HG02981 (cell line): ENCODE measurements around the gene PRAMEF2.
"Not testable (repeated sequence)": the region's sequence is repeated elsewhere in the genome, so short reads cannot be mapped to it uniquely, and the experiment has no call there.

Experiments
- ATAC-seq: cut with Tn5 transposase; IDR thresholded peaks from one replicate; pipeline ENCODE4 v1.9.1; 2021; ENCODE audit warnings: mild to moderate bottlenecking, moderate library complexity; ENCODE audit not compliant: unreplicated experiment

The PRAMEF2 gene

GRCh38 chr1:12856786-12857185 is at the start of gene PRAMEF2:
PRAMEF2 (plus strand) TSS chr1:12857086; CDS start chr1:12859010, 1,924 bp downstream.
- ATAC-seq, result not testable (repeated sequence)

- no peak for ATAC-seq
Measured at GRCh38 chr1:12809933-12810332, 47.0 kb upstream of the PRAMEF2 start.

DNA sequence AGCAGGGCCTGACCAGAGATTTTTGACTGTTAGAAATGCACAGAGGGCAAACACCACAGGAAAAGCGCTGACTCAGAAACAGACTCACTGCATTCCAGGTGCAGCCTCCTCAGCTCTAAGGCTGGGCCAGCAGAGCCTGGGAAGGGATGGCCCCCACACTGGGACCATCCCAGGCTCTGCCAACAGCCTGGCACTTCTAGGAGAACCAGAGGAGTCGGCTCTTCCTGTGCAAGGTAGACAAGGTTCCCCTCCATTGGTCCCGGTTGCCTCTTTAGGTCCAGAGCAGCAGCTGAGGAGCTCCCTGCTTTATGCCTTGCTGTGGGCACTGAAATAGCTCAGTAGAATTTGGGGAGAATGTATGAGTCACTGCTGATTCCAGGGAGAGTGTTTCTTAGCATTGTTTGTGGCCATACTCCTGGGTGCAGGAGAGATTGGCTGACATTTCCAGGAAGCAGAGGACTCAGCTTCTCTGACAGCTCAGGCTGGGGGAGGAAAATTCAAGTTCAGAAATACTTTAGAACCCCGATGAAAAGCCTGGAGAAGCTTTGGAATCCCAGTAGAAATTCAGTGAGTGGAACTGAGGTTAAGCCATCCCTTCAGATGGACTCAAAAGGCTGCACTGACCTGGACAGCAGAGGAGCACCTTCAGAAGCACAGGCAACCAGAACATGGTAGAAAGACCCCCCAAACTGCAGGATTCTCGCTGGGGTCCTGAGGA is 46.0 kb upstream of the PRAMEF2 start:
- no peak for ATAC-seq

- no peak for ATAC-seq
Measured at GRCh38 chr1:12811409-12811784, 45.5 kb upstream of the PRAMEF2 start.

GRCh38 chr1:12819061-12819460 is 37.8 kb upstream of the PRAMEF2 start:
- not testable (repeated sequence) for ATAC-seq

DNA sequence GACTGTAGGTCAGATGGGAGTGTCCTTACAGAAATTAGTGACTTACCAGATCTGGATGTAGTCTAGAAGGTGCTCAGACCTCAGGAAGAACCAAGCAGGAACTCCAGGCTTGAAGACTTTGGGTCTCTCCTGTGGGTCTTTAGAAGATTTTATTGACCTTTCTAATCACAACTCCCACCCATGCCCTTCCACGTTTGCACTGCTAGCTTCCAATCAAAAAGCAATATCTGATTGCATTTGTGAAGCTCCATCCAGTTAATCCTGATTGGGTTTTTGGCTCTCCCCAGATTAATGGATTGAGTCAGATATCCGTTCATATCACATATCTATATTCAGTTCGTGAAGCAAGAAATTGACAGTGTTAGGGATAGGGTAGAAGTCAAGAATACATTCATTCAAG is 25.6 kb upstream of the PRAMEF2 start, which contains the start of gene PRAMEF11:
Gene PRAMEF11 (minus strand): TSS at position 101 of the 400 bp plus-strand sequence. CDS start 2,621 bp downstream, outside the sequence.
- not testable (repeated sequence) for ATAC-seq

- ATAC-seq, result not testable (repeated sequence)
Measured at GRCh38 chr1:12833251-12833650, 23.6 kb upstream of the PRAMEF2 start.

DNA sequence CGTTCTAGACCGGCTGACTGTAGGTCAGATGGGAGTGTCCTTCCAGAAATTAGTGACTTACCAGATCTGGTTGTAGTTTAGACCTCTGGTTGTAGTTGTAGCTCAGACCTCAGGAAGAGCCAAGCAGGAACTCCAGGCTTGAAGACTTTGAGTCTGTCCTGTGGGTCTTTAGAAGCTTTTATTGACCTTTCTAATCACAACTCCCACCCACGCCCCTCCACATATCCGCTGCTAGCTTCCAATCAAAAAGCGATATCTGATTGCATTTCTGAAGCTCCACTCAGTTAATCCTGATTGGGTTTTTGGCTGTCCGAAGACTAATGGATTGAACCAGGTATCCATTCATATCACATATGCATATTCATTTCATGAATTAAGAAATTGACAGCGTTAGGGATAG is 8.3 kb upstream of the PRAMEF2 start, which contains the start of gene HNRNPCL1:
Gene HNRNPCL1 (minus strand): TSS at position 101 of the 400 bp plus-strand sequence. CDS start 431 bp downstream, outside the sequence.
- not testable (repeated sequence) for ATAC-seq

DNA sequence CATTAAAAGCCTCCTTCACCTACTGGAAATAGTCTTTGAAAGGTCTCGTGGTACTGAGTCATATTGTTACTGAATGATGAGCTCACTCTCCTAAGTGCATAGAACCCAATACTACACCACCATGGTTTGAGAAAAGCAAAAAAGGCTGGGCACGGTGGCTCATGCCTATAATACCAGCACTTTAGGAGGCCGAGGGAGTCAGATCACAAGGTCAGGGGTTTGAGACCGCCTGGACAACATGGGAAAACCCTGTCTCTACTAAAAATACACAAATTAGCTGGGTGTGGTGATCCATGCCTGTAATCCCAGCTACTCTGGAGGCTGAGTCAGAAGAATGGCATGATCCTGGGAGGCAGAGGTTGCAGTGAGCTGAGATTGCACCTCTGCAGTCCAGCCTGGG is 5.1 kb upstream of the PRAMEF2 start:
- ATAC-seq, result no peak

GRCh38 chr1:12863131-12863880 is 6.4 kb downstream of the PRAMEF2 start:
- not testable (repeated sequence) for ATAC-seq

- not testable (repeated sequence) for ATAC-seq
Measured at GRCh38 chr1:12878453-12878852, 21.6 kb downstream of the PRAMEF2 start.

DNA sequence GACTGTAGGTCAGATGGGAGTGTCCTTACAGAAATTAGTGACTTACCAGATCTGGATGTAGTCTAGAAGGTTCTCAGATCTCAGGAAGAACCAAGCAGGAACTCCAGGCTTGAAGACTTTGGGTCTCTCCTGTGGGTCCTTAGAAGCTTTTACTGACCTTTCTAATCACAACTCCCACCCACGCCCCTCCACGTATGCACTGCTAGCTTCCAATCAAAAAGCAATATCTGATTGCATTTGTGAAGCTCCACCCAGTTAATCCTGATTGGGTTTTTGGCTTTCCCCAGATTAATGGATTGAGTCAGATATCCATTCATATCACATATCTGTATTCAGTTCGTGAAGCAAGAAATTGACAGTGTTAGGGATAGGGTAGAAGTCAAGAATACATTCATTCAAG is 29.2 kb downstream of the PRAMEF2 start, which contains the start of gene PRAMEF4:
Gene PRAMEF4 (minus strand): TSS at position 101 of the 400 bp plus-strand sequence. CDS start 2,807 bp downstream, outside the sequence.
- not testable (repeated sequence) for ATAC-seq

GRCh38 chr1:12898170-12898569 is 41.3 kb downstream of the PRAMEF2 start, which contains the start of gene PRAMEF10:
PRAMEF10 (minus strand) TSS chr1:12898270; CDS start chr1:12895847, 2,423 bp downstream.
- ATAC-seq, result not testable (repeated sequence)

DNA sequence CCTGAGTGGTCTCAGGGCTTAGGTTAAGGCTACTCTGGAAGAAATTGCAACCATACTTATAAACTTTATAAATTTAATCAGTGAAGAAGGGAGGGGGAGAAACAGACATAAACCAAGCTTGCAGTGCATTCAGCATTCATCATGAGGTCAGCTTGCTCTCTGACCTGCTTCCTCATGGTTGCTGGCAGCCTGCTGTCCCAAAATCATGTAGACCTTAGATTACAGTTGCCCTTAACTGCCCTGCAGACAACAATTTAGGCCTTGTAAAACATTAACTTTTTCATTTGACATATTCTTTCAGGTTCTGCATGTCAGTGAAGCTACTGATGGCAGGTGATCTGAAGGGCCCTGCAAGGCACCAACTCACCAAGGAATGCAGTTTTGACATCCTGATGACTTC is 42.3 kb downstream of the PRAMEF2 start:
- not testable (repeated sequence) for ATAC-seq

DNA sequence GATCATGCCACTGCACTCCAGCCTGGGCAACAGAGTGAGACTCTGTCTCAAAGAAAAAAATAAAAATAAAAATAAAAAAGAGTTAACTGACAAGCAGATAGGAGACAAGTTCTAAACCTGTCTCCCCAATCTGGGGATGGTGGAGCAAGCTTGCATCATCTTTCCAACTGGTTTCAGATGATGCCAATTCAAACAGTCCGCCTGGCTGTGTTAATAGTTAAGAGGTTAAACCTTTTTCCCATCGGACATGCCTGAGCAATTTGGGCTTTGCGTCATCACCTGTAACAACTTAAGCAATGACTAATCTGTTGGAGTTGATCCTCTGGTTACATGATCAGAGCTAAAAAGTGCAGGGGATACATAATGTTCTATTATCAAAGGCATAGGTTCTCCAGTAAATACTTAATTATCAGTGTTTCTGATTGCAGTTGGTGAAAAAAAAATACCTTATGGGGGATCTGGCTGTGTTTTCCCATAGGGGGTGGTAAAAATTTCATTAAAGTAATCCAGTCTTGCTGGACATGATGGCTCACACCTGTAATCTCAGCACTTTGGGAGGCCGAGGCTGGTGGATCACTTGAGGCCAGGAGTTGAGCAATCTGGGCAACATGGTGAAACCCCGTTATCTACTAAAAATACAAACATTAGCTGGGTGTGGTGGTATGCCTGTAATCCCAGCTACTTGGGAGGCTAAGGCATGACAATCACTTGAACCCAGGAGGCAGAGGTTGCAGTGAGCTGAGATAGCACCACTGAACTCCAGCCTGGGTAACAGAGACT is 47.1 kb downstream of the PRAMEF2 start:
- not testable (repeated sequence) for ATAC-seq
